SK-N-SH treated with all-trans-retinoic acid at 6 μM for 48 hours (cell line): ENCODE measurements around the gene CTNNAL1.

Experiments
- ATAC-seq: fragments of 200-7000 bp; cut with Tn5 transposase; 3 replicates; pipeline ENCODE4 v1.9.1; 2020; ENCODE audit warnings: mild to moderate bottlenecking, moderate library complexity
- ARNTL ChIP-seq: fragments of 450-650 bp; formaldehyde crosslinking; IDR thresholded peaks from 2 replicates; pipeline ENCODE4 v1.5.0; 2020; ENCODE audit warnings: low read depth, mild to moderate bottlenecking, moderate library complexity, borderline replicate concordance
- BACH2 ChIP-seq: fragments of 250-450 bp; sonication (Bioruptor Pico); IDR thresholded peaks from 2 replicates; pipeline ENCODE4 v1.9.0; 2021; ENCODE audit warnings: mild to moderate bottlenecking, borderline replicate concordance
- CREB5 ChIP-seq: fragments of 250-450 bp; sonication (Bioruptor Pico); IDR thresholded peaks from 2 replicates; pipeline ENCODE4 v1.5.1; 2020; ENCODE audit warnings: low read depth, mild to moderate bottlenecking, moderate library complexity
- CSDC2 ChIP-seq: fragments of 250-450 bp; sonication (Bioruptor Pico); IDR thresholded peaks from 2 replicates; pipeline ENCODE4 v1.5.0; 2020; ENCODE audit warnings: mild to moderate bottlenecking, moderate library complexity
- CSRNP3 ChIP-seq: fragments of 250-450 bp; sonication (Bioruptor Pico); IDR thresholded peaks from 2 replicates; pipeline ENCODE4 v1.5.1; 2021; ENCODE audit warnings: mild to moderate bottlenecking, moderate library complexity
- GLIS3 ChIP-seq: fragments of 250-450 bp; sonication (Bioruptor Pico); IDR thresholded peaks from 2 replicates; pipeline ENCODE4 v1.5.0; 2020; ENCODE audit warnings: mild to moderate bottlenecking, moderate library complexity
- ISL1 ChIP-seq: fragments of 250-450 bp; sonication (Bioruptor Pico); IDR thresholded peaks from 2 replicates; pipeline ENCODE4 v2.1.2; 2022; ENCODE audit warnings: mild to moderate bottlenecking, moderate library complexity
- OSR1 ChIP-seq: fragments of 250-450 bp; sonication (Bioruptor Pico); IDR thresholded peaks from 2 replicates; pipeline ENCODE4 v1.8.0; 2022; ENCODE audit warnings: moderate library complexity, mild to moderate bottlenecking, inconsistent platforms
- POU6F1 ChIP-seq: fragments of 250-450 bp; sonication (Bioruptor Pico); IDR thresholded peaks from 2 replicates; pipeline ENCODE4 v1.8.0; 2021; ENCODE audit warnings: low read depth, mild to moderate bottlenecking, moderate library complexity, borderline replicate concordance
- PPARA ChIP-seq: fragments of 250-450 bp; sonication (Bioruptor Pico); IDR thresholded peaks from 2 replicates; pipeline ENCODE4 v1.5.0; 2020; ENCODE audit warnings: mild to moderate bottlenecking, borderline replicate concordance
- RARB ChIP-seq: fragments of 250-450 bp; sonication (Bioruptor Pico); IDR thresholded peaks from 2 replicates; pipeline ENCODE4 v1.8.0; 2021; ENCODE audit warnings: mild to moderate bottlenecking, moderate library complexity
- SNAI2 ChIP-seq: fragments of 250-450 bp; sonication (Bioruptor Pico); IDR thresholded peaks from 2 replicates; pipeline ENCODE4 v1.5.0; 2020; ENCODE audit warnings: mild to moderate bottlenecking, moderate library complexity
- TCF4 ChIP-seq: fragments of 250-450 bp; sonication (Bioruptor Pico); IDR thresholded peaks from 2 replicates; pipeline ENCODE4 v1.8.0; 2021; ENCODE audit warnings: mild to moderate bottlenecking, moderate library complexity, borderline replicate concordance
- TOX ChIP-seq: fragments of 250-450 bp; sonication (Bioruptor Pico); IDR thresholded peaks from 2 replicates; pipeline ENCODE4 v1.8.0; 2021; ENCODE audit warnings: mild to moderate bottlenecking, moderate library complexity, borderline replicate concordance
- TSHZ2 ChIP-seq: fragments of 250-450 bp; sonication (Bioruptor Pico); IDR thresholded peaks from 2 replicates; pipeline ENCODE4 v1.5.0; 2020; ENCODE audit warnings: mild to moderate bottlenecking, moderate library complexity
- ZFP3 ChIP-seq: fragments of 250-450 bp; sonication (Bioruptor Pico); IDR thresholded peaks from 2 replicates; pipeline ENCODE4 v1.5.0; 2020; ENCODE audit warnings: mild to moderate bottlenecking, moderate library complexity
- ZFP30 ChIP-seq: fragments of 450-650 bp; formaldehyde crosslinking; IDR thresholded peaks from 2 replicates; pipeline ENCODE4 v1.5.0; 2022; ENCODE audit warnings: mild to moderate bottlenecking, moderate library complexity
- ZNF565 ChIP-seq: fragments of 450-650 bp; formaldehyde crosslinking; conservative IDR thresholded peaks from 2 replicates; pipeline ENCODE4 v1.5.0; 2020; ENCODE audit warnings: low read depth, mild to moderate bottlenecking, moderate library complexity
- ZNF70 ChIP-seq: fragments of 450-650 bp; formaldehyde crosslinking; IDR thresholded peaks from 2 replicates; pipeline ENCODE4 v1.5.0; 2020; ENCODE audit warnings: mild to moderate bottlenecking, moderate library complexity
- ZNF8 ChIP-seq: fragments of 450-650 bp; formaldehyde crosslinking; IDR thresholded peaks from 2 replicates; pipeline ENCODE4 v1.5.0; 2020; ENCODE audit warnings: mild to moderate bottlenecking, moderate library complexity

The CTNNAL1 gene

GRCh38 chr9:108960331-108960730, 53.0 kb downstream of the CTNNAL1 start (continued):
- TF ChIP-seq TSHZ2 (CRISPR knock-in tag) (no peak), ZNF8 (CRISPR knock-in tag) (no peak), CSRNP3 (CRISPR knock-in tag) (no peak), PPARA (CRISPR knock-in tag) (no peak), ZFP30 (CRISPR knock-in tag) (no peak), RARB (no peak)
- TF ChIP-seq, all 23 proteins: peak for 0

GRCh38 chr9:108956631-108957026, 56.7 kb downstream of the CTNNAL1 start:
- no peak for ATAC-seq
- TF ChIP-seq CSRNP3 (CRISPR knock-in tag), result no peak
- TF ChIP-seq ZFP3 (CRISPR knock-in tag), result no peak
- TF ChIP-seq RARB, result no peak
- no peak for TF ChIP-seq CREB5
- TF ChIP-seq TOX, result no peak
- no peak for TF ChIP-seq ISL1
- no peak for TF ChIP-seq CSDC2 (CRISPR knock-in tag)
- no peak for TF ChIP-seq BACH2
- no peak for TF ChIP-seq ZNF70 (CRISPR knock-in tag)
- TF ChIP-seq ARNTL (CRISPR knock-in tag), result no peak
- no peak for TF ChIP-seq GLIS3 (CRISPR knock-in tag)
- no peak for TF ChIP-seq TCF4 (CRISPR knock-in tag)
- TF ChIP-seq TSHZ2 (CRISPR knock-in tag), result no peak
- no peak for TF ChIP-seq POU6F1 (CRISPR knock-in tag)
- TF ChIP-seq ZNF565, result no peak
- TF ChIP-seq OSR1 (CRISPR knock-in tag), result no peak
- no peak for TF ChIP-seq ZFP30 (CRISPR knock-in tag)
- no peak for TF ChIP-seq SNAI2 (CRISPR knock-in tag)
